Hepatocyte (in vitro differentiated cells): ENCODE measurements around the gene JAML. TPM values are rescaled to one million over a fixed set of nuclear protein-coding genes. Genes with fewer than 3 reads are reported as not detected.
A peak's percentile ranks its signal among the peaks of the same experiment; 100 is the strongest.

Experiments used
- DNase-seq: peaks from one replicate; pipeline ENCODE4 v3.0.0-alpha.2; 2016; ENCODE audit warnings: low spot score
- H2AFZ ChIP-seq: fragments of 200-600 bp; sonication (generic); 2 replicates; pipeline ENCODE4 v1.6.0; 2016; ENCODE audit warnings: antibody characterized with exemption, mild to moderate bottlenecking
- H3K27ac ChIP-seq: fragments of 200-600 bp; sonication (generic); 2 replicates; pipeline ENCODE4 v1.5.1; 2016; ENCODE audit warnings: mild to moderate bottlenecking
- H3K27me3 ChIP-seq: fragments of 200-600 bp; sonication (generic); 2 replicates; pipeline ENCODE4 v1.6.1; 2016
- H3K36me3 ChIP-seq: fragments of 200-600 bp; sonication (generic); replicated peaks from 2 replicates; pipeline ENCODE4 v1.5.1; 2016; ENCODE audit warnings: low read depth; ENCODE audit not compliant: insufficient read depth
- H3K4me1 ChIP-seq: fragments of 200-600 bp; sonication (generic); 2 replicates; pipeline ENCODE4 v1.5.1; 2016; ENCODE audit warnings: mild to moderate bottlenecking, moderate library complexity; ENCODE audit not compliant: insufficient read depth
- H3K4me2 ChIP-seq: fragments of 200-600 bp; sonication (generic); 2 replicates; pipeline ENCODE4 v1.6.0; 2016
- H3K4me3 ChIP-seq: fragments of 200-600 bp; sonication (generic); 2 replicates; pipeline ENCODE4 v1.5.1; 2016; ENCODE audit warnings: mild to moderate bottlenecking
- H3K79me2 ChIP-seq: fragments of 200-600 bp; sonication (generic); 2 replicates; pipeline ENCODE4 v1.6.0; 2017; ENCODE audit warnings: mild to moderate bottlenecking
- H3K9me2 ChIP-seq: fragments of 200-600 bp; sonication (generic); replicated peaks from 2 replicates; pipeline ENCODE4 v1.6.0; 2017; ENCODE audit warnings: mild to moderate bottlenecking; ENCODE audit not compliant: insufficient read depth
- H3K9me3 ChIP-seq: fragments of 200-600 bp; sonication (generic); 2 replicates; pipeline ENCODE4 v1.5.1; 2016; ENCODE audit warnings: low read depth, mild to moderate bottlenecking
- H4K20me1 ChIP-seq: fragments of 200-600 bp; sonication (generic); 2 replicates; pipeline ENCODE4 v1.6.0; 2016; ENCODE audit warnings: mild to moderate bottlenecking; ENCODE audit not compliant: insufficient read depth, poor library complexity, severe bottlenecking
- EZH2 ChIP-seq: fragments of 200-600 bp; sonication (generic); IDR thresholded peaks from 2 replicates; pipeline ENCODE4 v1.6.1; 2016; ENCODE audit warnings: antibody characterized with exemption, mild to moderate bottlenecking, borderline replicate concordance
- EZH2phosphoT487 ChIP-seq: fragments of 200-600 bp; sonication (generic); IDR thresholded peaks from one replicate; pipeline ENCODE4 v1.6.1; 2018; ENCODE audit warnings: antibody characterized with exemption, mild to moderate bottlenecking, low read depth, moderate library complexity; ENCODE audit not compliant: unreplicated experiment, severe bottlenecking
- WGBS: methylation state at CpG from one replicate; pipeline ENCODE4 v1.1.6; 2016; ENCODE audit warnings: low lambda C conversion rate; ENCODE audit errors: missing lambda C conversion rate; 5-methylcytosine and 5-hydroxymethylcytosine counted together
- polyA plus RNA-seq: library from polyadenylated mRNA; unstranded; fragments of >200 nt; fragmentation: Nextera tagmentation; extraction: Ambion mirVana; gene quantifications from 2 replicates; pipeline ENCODE4 v1.2.1, GENCODE V29; 2016
- total RNA-seq: library from RNA; depleted of rRNA; stranded (reverse); fragments of >200 nt; gene quantifications from 2 replicates; pipeline ENCODE4 v1.2.3, GENCODE V29; 2014
- TF ChIP-seq, protein P1 (sequence below): fragments of 200-600 bp; sonication (generic); IDR thresholded peaks from 2 replicates; pipeline ENCODE4 v1.5.1; 2016; ENCODE audit warnings: antibody characterized with exemption, mild to moderate bottlenecking; ENCODE audit not compliant: poor library complexity

Gene JAML
- total and polyA plus RNA-seq, 2 experiments from 2014 or later, result 5.3 to 5.9 TPM

DNA sequence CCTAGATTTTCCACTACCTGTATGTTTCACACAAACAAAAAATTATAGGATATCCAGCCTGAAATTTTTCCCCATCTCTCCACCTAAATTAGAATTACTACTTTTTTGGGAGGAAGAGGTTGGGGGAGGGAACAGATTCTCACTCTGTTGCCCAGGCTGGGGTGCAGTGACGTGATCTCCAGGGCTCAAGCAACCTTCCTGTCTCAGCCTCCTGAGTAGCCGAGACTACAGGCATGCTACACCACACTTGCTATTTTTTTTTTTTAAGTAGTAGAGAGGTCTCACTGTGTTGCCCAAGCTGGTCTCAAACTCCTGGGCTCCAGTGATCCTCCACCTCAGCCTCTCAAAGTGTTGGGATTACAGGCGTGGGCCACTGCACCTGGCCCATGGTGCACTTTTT is 9.5 kb downstream of the JAML start:
- Histone ChIP-seq H3K36me3 (no peaks in the 10 kb centered on the region), H3K4me1 (peaks cover 45% of the 10 kb centered on the region), H3K27me3 (no peaks in the 10 kb centered on the region), H3K9me2 (no peaks in the 10 kb centered on the region), H3K4me2 (no peak overlapping the region), H3K79me2 (no peaks in the 10 kb centered on the region), H4K20me1 (no peaks in the 10 kb centered on the region), H3K4me3 (no peak overlapping the region), H3K27ac (peak overlapping the region; percentile 96), H3K9me3 (no peaks in the 10 kb centered on the region), H2AFZ (no peak overlapping the region)
- 87% methylated on average over 3 of the region's 3 CpGs for WGBS
- TF ChIP-seq, protein P1, sequence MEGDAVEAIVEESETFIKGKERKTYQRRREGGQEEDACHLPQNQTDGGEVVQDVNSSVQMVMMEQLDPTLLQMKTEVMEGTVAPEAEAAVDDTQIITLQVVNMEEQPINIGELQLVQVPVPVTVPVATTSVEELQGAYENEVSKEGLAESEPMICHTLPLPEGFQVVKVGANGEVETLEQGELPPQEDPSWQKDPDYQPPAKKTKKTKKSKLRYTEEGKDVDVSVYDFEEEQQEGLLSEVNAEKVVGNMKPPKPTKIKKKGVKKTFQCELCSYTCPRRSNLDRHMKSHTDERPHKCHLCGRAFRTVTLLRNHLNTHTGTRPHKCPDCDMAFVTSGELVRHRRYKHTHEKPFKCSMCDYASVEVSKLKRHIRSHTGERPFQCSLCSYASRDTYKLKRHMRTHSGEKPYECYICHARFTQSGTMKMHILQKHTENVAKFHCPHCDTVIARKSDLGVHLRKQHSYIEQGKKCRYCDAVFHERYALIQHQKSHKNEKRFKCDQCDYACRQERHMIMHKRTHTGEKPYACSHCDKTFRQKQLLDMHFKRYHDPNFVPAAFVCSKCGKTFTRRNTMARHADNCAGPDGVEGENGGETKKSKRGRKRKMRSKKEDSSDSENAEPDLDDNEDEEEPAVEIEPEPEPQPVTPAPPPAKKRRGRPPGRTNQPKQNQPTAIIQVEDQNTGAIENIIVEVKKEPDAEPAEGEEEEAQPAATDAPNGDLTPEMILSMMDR, result no peak
- no peak for TF ChIP-seq EZH2phosphoT487
- TF ChIP-seq EZH2, result no peak
- no peak for DNase-seq

GRCh38 chr11:118214210-118214914 is 10.4 kb downstream of the JAML start:
- peak overlapping the region; percentile 96 for H3K27ac ChIP-seq
- no peaks in the 10 kb centered on the region for H3K36me3 ChIP-seq
- 69% methylated on average over 6 of the region's 6 CpGs for WGBS
- peaks cover 45% of the 10 kb centered on the region for H3K4me1 ChIP-seq
- DNase-seq, result no peak
- H3K4me3 ChIP-seq, result no peak overlapping the region
- H3K9me2 ChIP-seq, result no peaks in the 10 kb centered on the region
- H3K9me3 ChIP-seq, result no peaks in the 10 kb centered on the region
- H3K79me2 ChIP-seq, result no peaks in the 10 kb centered on the region
- H2AFZ ChIP-seq, result no peak overlapping the region
- H3K27me3 ChIP-seq, result no peaks in the 10 kb centered on the region
- no peaks in the 10 kb centered on the region for H4K20me1 ChIP-seq
- peak overlapping the region; percentile 56 for H3K4me2 ChIP-seq
- TF ChIP-seq EZH2 (no peak), EZH2phosphoT487 (no peak)
- TF ChIP-seq, protein P1, result no peak

GRCh38 chr11:118213781-118214180 is 11.0 kb downstream of the JAML start:
- Histone ChIP-seq H3K9me3 (no peaks in the 10 kb centered on the region), H3K4me1 (peaks cover 45% of the 10 kb centered on the region), H3K79me2 (no peaks in the 10 kb centered on the region), H3K9me2 (no peaks in the 10 kb centered on the region), H3K36me3 (no peaks in the 10 kb centered on the region), H3K27me3 (no peaks in the 10 kb centered on the region), H3K4me2 (peak overlapping the region; percentile 56), H2AFZ (no peak overlapping the region), H3K27ac (peak overlapping the region; percentile 96), H4K20me1 (no peaks in the 10 kb centered on the region), H3K4me3 (no peak overlapping the region)
- peak; percentile 55 for DNase-seq
- 56% methylated on average over 2 of the region's 2 CpGs for WGBS
- TF ChIP-seq, protein P1, result no peak
- no peak for TF ChIP-seq EZH2
- no peak for TF ChIP-seq EZH2phosphoT487
